ENCODE data around the gene RPL27A.
A peak's percentile ranks its signal among the peaks of the same experiment; 100 is the strongest.

Gene RPL27A

DNA sequence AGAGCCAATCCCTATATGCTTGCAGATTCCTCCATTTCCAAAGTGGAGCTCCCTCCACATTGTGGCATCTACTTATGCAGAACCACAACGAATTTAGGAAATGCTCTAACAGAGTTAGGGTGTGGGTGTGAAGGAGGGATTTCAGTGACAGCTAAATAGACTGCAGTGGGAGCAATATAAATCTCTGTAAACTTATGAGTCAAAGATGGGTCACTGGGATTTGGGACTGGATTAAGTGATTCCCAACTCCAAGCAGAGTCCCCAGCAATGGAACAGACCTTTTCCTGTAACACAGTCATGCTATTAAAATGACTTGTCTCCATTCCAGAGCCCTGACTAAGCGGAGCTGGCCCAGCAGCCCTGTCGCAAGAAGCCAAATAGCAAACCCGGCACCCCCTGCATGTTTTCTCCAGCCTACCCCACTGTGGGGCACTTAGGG, 36.6 kb downstream of the RPL27A start:
- Histone ChIP-seq H3K4me3 (ENCODE audit: low read depth, low read length) (no peak overlapping the region), H3K36me3 (peaks cover 29% of the 10 kb centered on the region), H3K27ac (no peak overlapping the region), H3K9me3 (ENCODE audit: severe bottlenecking) (no peaks in the 10 kb centered on the region), H3K27me3 (ENCODE audit: insufficient read depth, low read depth, severe bottlenecking) (no peaks in the 10 kb centered on the region)
- DNase-seq = no peak
- TF ChIP-seq, protein P1, sequence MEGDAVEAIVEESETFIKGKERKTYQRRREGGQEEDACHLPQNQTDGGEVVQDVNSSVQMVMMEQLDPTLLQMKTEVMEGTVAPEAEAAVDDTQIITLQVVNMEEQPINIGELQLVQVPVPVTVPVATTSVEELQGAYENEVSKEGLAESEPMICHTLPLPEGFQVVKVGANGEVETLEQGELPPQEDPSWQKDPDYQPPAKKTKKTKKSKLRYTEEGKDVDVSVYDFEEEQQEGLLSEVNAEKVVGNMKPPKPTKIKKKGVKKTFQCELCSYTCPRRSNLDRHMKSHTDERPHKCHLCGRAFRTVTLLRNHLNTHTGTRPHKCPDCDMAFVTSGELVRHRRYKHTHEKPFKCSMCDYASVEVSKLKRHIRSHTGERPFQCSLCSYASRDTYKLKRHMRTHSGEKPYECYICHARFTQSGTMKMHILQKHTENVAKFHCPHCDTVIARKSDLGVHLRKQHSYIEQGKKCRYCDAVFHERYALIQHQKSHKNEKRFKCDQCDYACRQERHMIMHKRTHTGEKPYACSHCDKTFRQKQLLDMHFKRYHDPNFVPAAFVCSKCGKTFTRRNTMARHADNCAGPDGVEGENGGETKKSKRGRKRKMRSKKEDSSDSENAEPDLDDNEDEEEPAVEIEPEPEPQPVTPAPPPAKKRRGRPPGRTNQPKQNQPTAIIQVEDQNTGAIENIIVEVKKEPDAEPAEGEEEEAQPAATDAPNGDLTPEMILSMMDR (IDR thresholded peaks at IDR 0.05; ENCODE audit: low read depth, low read length) = no peak

DNA sequence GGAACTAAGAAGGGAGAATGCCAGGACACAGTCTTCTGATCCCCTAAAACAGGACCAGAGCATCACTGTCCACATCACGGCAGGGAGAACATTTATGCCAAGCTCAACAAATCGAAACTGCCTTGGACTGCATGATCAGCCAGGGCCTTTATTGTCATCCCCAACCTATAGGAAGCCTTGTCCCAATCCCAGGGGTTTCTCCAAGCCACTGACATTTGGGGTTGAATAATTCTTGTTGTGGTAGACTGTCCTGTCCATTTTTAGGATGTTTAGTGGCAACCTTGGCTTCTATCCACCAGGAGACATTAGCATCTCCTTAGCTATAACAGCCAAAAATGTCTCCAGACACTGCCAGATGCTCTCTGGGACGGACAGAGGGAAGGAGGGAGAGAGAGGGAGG, 37.1 kb downstream of the RPL27A start:
- no peak for DNase-seq
- TF ChIP-seq, protein P1 (IDR thresholded peaks at IDR 0.05; ENCODE audit: low read depth, low read length) = no peak
- no peak overlapping the region for H3K4me3 ChIP-seq (ENCODE audit: low read depth, low read length)
- H3K9me3 ChIP-seq (ENCODE audit: severe bottlenecking) = no peaks in the 10 kb centered on the region
- peaks cover 28% of the 10 kb centered on the region for H3K36me3 ChIP-seq
- 0 out of 2 replicates have a peak overlapping the region, but pooled peaks have one; percentile 60 for H3K27ac ChIP-seq
- H3K27me3 ChIP-seq (ENCODE audit: insufficient read depth, low read depth, severe bottlenecking) = no peaks in the 10 kb centered on the region

DNA sequence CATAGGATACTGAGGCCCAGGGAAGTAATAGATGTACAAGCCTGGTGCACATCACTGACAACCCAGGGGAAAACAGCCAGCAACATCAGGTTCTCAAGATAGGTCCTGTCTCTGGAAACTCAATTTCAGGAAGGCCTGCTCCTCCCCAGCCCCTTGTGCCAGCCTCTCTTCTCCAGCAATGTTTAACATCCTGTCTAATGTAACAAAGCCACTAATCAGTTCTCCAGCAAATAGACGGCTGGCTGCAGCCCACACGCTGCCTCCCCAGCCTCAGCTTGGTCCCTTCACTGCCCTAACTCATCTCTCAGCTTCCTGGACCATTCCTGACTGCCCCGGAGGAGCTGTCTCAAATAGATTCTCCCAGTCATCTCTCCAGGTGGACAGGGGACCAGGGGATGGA, 37.8 kb downstream of the RPL27A start:
- DNase-seq = no peak
- TF ChIP-seq, protein P1 (IDR thresholded peaks at IDR 0.05; ENCODE audit: low read depth, low read length) = no peak
- peak overlapping the region; percentile 60 for H3K27ac ChIP-seq
- no peaks in the 10 kb centered on the region for H3K9me3 ChIP-seq (ENCODE audit: severe bottlenecking)
- H3K4me3 ChIP-seq (ENCODE audit: low read depth, low read length) = no peak overlapping the region
- H3K36me3 ChIP-seq = peaks cover 26% of the 10 kb centered on the region
- H3K27me3 ChIP-seq (ENCODE audit: insufficient read depth, low read depth, severe bottlenecking) = no peaks in the 10 kb centered on the region

DNA sequence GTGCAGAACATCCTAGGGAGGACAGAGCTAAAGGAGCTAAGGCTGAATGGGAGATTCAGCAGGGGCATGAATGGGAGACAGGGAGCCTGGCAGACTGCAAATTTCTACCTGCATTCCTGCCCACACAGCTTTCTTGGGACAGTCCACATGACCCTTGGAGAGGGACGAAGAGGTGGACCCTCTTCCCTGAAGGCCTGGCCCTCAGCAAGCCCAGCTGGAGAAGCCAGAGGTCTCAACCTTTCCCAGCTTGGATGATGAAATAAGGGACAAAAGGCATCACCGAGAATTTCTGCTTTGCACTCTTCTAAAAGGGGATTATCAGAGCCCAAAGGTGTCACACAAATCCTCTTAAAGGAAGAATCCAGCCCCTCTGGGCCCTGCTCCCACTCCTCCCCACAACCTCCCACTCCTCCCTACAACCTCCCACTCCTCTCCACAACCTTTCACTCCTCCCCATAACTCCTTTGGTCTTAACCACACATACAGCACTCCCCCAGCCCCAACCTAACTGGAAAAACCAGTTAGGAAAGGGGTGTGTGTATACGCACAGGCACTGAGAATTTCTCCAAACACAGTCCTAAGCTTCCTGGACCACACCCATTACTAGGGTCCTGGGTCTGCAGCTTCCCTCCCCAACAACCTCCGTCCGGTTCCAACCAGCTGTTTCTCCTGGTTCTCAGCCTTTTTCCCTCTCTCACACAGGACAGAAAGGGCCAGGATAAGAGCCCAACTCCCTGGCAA, 38.4 kb downstream of the RPL27A start:
- peak overlapping the region; percentile 60 for H3K27ac ChIP-seq
- no peak overlapping the region for H3K4me3 ChIP-seq (ENCODE audit: low read depth, low read length)
- TF ChIP-seq, protein P1 (IDR thresholded peaks at IDR 0.05; ENCODE audit: low read depth, low read length) = no peak
- H3K27me3 ChIP-seq (ENCODE audit: insufficient read depth, low read depth, severe bottlenecking) = no peaks in the 10 kb centered on the region
- DNase-seq = peak; percentile 40
- H3K36me3 ChIP-seq = peaks cover 26% of the 10 kb centered on the region
- H3K9me3 ChIP-seq (ENCODE audit: severe bottlenecking) = no peaks in the 10 kb centered on the region

DNA sequence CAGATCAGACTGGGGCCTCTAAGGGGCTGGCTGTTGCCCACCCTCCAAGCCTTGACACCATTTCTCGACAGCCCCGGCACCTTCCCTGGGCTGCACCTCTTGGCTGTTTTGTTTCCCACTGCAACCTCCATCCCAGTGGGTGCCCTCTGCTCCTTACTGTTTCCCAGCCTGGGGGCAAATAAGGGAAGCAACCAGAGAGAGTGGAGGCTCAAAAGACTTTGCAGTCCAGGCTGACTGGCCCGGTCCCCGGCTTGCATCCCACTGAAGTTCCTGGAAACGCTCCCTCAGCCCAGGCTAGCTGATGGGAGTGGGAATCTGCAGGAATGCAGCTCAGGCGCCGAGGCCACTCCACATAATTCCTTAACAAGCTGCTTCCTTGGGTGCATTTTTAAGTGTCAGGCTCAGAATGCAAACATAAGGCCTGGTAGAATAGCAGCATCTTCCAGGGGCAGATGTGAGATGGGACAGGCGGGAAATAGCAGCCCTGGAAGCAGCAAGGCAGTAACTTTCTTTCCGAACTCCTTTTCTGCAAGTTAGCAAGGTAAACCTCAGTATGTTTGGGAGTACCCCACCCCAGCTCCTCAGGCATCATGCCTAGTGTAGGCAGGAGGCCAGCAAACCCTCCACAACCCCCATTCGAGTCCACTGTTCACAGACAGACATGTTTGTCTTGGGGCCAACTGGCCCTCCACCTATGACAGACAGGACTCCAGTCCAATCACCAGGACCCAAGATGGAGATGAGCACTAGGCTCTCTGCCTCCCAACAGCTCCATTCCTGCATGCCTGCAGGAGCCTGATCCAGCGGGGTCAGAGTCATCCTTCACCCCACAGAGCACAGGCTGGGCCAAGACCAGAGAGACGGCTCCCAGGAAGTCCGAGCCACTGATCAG, 39.3 kb downstream of the RPL27A start:
- DNase-seq = no peak
- Histone ChIP-seq H3K36me3 (peaks cover 24% of the 10 kb centered on the region), H3K9me3 (ENCODE audit: severe bottlenecking) (no peaks in the 10 kb centered on the region), H3K27me3 (ENCODE audit: insufficient read depth, low read depth, severe bottlenecking) (no peaks in the 10 kb centered on the region), H3K4me3 (ENCODE audit: low read depth, low read length) (no peak overlapping the region), H3K27ac (peak overlapping the region; percentile 60)
- TF ChIP-seq, protein P1 (IDR thresholded peaks at IDR 0.05; ENCODE audit: low read depth, low read length) = no peak

Measured in WERI-Rb-1 (cell line).